Measurements from ENCODE around the gene AMACR. TPM values are rescaled to one million over a fixed set of nuclear protein-coding genes. Genes with fewer than 3 reads are reported as not detected.

The AMACR gene
- total RNA-seq, 1 experiment from 2014 or later, result 20.6 TPM

- no peaks in the 10 kb centered on the region; the same call in 1 of the 2 replicates for H3K36me3 ChIP-seq (ENCODE audit: control insufficient read depth, insufficient read depth, low read length)
- DNase-seq (ENCODE audit: low read depth, low spot score) (no peak), ATAC-seq (no peak)
- no peaks in the 10 kb centered on the region for H3K27me3 ChIP-seq (ENCODE audit: control insufficient read depth, insufficient read depth, low read length)
- H3K4me1 ChIP-seq (ENCODE audit: control insufficient read depth, insufficient read depth, low read length), result no peaks in the 10 kb centered on the region
- no peak overlapping the region for H3K4me3 ChIP-seq (ENCODE audit: low read depth in 2 of 2, low read length in 2 of 2)
- in situ Hi-C loops (cut with HindIII; ENCODE audit: low pct_unique_long_range_greater_than_20kb, low sequenced_read_pairs) (no loop called here), intact Hi-C loops (cut with micrococcal nuclease; ENCODE audit: unreplicated experiment) (no loop called here)
- BruUV-seq (replicated peaks), result no TSS peak
- CTCF ChIA-PET, result no interaction called here
- no peak for TF ChIP-seq POLR2AphosphoS5 (IDR thresholded peaks at IDR 0.05; ENCODE audit: low read depth, low read length)
- H3K27ac ChIP-seq (ENCODE audit: low read length), result no peak overlapping the region
- H3K9me3 ChIP-seq (ENCODE audit: control insufficient read depth, insufficient read depth, low read depth, low read length), result no peaks in the 10 kb centered on the region
- POLR2A ChIA-PET, result no interaction called here
Measured at GRCh38 chr5:33999978-34000377, 7.9 kb downstream of the AMACR start.

- Histone ChIP-seq H3K4me1 (ENCODE audit: control insufficient read depth, insufficient read depth, low read length) (no peaks in the 10 kb centered on the region), H3K27ac (ENCODE audit: low read length) (no peak overlapping the region), H3K9me3 (ENCODE audit: control insufficient read depth, insufficient read depth, low read depth, low read length) (no peaks in the 10 kb centered on the region), H3K27me3 (ENCODE audit: control insufficient read depth, insufficient read depth, low read length) (no peaks in the 10 kb centered on the region), H3K4me3 (ENCODE audit: low read depth in 2 of 2, low read length in 2 of 2) (no peak overlapping the region), H3K36me3 (ENCODE audit: control insufficient read depth, insufficient read depth, low read length) (no peaks in the 10 kb centered on the region)
- in situ Hi-C loops (cut with HindIII; ENCODE audit: low pct_unique_long_range_greater_than_20kb, low sequenced_read_pairs), result no loop called here
- no TSS peak for BruUV-seq (replicated peaks)
- intact Hi-C loops (cut with micrococcal nuclease; ENCODE audit: unreplicated experiment), result no loop called here
- ChIA-PET POLR2A (no interaction called here), CTCF (interaction anchor here (1.0 kb wide), 1 partner anchor 9 kb away, joined by 3 read pairs; no protein-coding TSS in a partner anchor)
- DNase-seq (ENCODE audit: low read depth, low spot score), result peak; percentile 48
- no peak for TF ChIP-seq REST (IDR thresholded peaks at IDR 0.05; ENCODE audit: insufficient read depth in 1 of 2, low read depth in 2 of 2, low read length in 1 of 2)
- no peak for TF ChIP-seq POLR2AphosphoS5 (IDR thresholded peaks at IDR 0.05; ENCODE audit: low read depth, low read length)
- no peak for TF ChIP-seq TCF7L2 (IDR thresholded peaks at IDR 0.05; ENCODE audit: low read depth, low read length)
- TF ChIP-seq CTCF (IDR thresholded peaks at IDR 0.05), result peak; percentile 78
- TF ChIP-seq SIN3A (IDR thresholded peaks at IDR 0.05; ENCODE audit: borderline replicate concordance, insufficient read depth, low read depth, low read length), result no peak
- ATAC-seq, result peak; percentile 88
Measured at GRCh38 chr5:33997331-33997983, 10.4 kb downstream of the AMACR start.

- no peak for TF ChIP-seq CTCF (IDR thresholded peaks at IDR 0.05)
- TF ChIP-seq REST (IDR thresholded peaks at IDR 0.05; ENCODE audit: insufficient read depth in 1 of 2, low read depth in 2 of 2, low read length in 1 of 2), result no peak
- no peak for TF ChIP-seq TCF7L2 (IDR thresholded peaks at IDR 0.05; ENCODE audit: low read depth, low read length)
- in situ Hi-C loops (cut with HindIII; ENCODE audit: low pct_unique_long_range_greater_than_20kb, low sequenced_read_pairs), result no loop called here
- DNase-seq (ENCODE audit: low read depth, low spot score) (no peak), ATAC-seq (no peak)
- Histone ChIP-seq H3K9me3 (ENCODE audit: control insufficient read depth, insufficient read depth, low read depth, low read length) (no peaks in the 10 kb centered on the region), H3K27ac (ENCODE audit: low read length) (no peak overlapping the region), H3K36me3 (ENCODE audit: control insufficient read depth, insufficient read depth, low read length) (no peaks in the 10 kb centered on the region), H3K4me3 (ENCODE audit: low read depth in 2 of 2, low read length in 2 of 2) (no peak overlapping the region), H3K4me1 (ENCODE audit: control insufficient read depth, insufficient read depth, low read length) (no peaks in the 10 kb centered on the region), H3K27me3 (ENCODE audit: control insufficient read depth, insufficient read depth, low read length) (no peaks in the 10 kb centered on the region)
- no TSS peak for BruUV-seq (replicated peaks)
- ChIA-PET CTCF (no interaction called here), POLR2A (no interaction called here)
- intact Hi-C loops (cut with micrococcal nuclease; ENCODE audit: unreplicated experiment), result no loop called here
Measured at GRCh38 chr5:33995865-33996264, 12.0 kb downstream of the AMACR start.

All from Panc1 (cell line).